Stimulated activated CD4-positive, alpha-beta T cell treated with anti-CD3 and anti-CD28 coated beads, TNF-alpha, amount 100 ng/mL, for 4 hours (primary cell): ENCODE data around the gene CLIP1.
"Not testable (repeated sequence)": the region's sequence is repeated elsewhere in the genome, so short reads cannot be mapped to it uniquely, and the experiment has no call there.

ENCODE experiments used
- DNase-seq, 3 experiments: peaks; one replicate each; pipeline ENCODE4 v3.0.0-alpha.2; 2020; ENCODE audit warnings: low read depth in 3 of 3

CLIP1 gene

GRCh38 chr12:122395319-122395718, 27.1 kb downstream of the CLIP1 start:
- no peak for DNase-seq

DNA sequence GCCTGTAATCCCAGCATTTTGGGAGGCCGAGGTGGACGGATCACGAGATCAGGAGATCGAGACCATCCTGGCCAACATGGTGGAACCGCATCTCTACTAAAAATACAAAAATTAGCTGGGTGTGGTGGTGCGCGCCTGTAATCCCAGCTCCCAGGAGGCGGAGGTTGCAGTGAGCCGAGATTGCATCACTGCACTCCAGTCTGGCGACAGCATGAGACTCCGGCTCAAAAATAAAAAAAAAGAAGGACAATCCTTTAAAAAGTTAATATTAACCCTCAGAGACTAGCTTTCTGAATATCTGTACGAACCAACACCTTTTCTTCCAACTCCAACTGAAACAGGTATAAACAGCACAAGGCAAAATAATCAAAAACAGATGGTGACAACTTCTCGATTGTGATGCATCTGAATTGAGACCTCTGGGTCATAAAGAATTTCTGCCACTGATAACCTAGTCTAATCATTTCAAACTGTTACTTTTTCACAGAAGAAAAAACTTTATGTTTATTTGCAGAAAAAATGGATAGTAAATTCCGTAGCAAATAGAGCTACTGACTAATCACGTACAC, 27.8 kb downstream of the CLIP1 start:
- DNase-seq = no peak

DNA sequence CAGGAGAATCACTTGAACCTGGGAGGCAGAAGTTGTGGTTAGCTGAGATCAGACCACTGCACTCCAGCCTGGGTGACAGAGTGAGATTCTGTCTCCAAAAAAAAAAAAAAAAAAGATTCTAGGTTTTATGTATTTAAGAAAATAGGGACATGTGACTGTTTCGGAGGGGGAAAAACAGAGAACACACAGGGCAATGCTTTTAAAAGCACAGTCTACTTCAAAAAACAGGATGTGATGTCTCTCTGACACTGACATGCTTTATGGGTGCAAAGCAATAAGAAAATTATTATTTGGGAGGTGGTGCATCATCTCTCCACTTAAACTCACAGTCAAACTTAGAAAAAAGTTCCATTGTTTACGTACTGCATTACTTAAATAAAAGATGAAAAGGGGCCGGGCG, 28.7 kb downstream of the CLIP1 start:
- no peak for DNase-seq

- no peak for DNase-seq
Measured at GRCh38 chr12:122392411-122392810, 30.1 kb downstream of the CLIP1 start.

DNA sequence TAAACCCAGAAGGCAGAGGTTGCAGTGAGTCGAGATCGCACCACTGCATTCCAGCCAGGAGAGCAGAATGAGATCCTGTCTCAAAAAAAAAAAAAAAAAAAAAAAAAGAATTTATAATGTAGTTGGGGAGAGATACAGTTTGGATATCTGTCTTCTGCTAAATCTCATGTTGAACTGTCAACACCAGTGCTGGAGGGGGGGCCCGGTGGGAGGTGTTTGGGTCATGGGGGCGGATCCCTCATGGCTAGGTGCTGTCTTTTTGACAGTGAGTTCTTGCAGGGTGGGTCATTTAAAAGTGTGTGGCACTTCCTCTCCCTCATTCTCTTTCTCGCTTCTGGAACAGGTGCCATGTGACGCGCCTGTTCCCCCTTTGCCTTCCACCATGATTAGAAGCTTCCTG, 32.8 kb downstream of the CLIP1 start:
- DNase-seq = no peak

- no peak for DNase-seq
Measured at GRCh38 chr12:122387887-122388286, 34.6 kb downstream of the CLIP1 start.

- no peak for DNase-seq
Measured at GRCh38 chr12:122385171-122386016, 37.1 kb downstream of the CLIP1 start.

GRCh38 chr12:122382919-122383350, 39.5 kb downstream of the CLIP1 start:
- DNase-seq = no peak

- DNase-seq = no peak
Measured at GRCh38 chr12:122381021-122381420, 41.4 kb downstream of the CLIP1 start.

- not testable (repeated sequence) for DNase-seq
Measured at GRCh38 chr12:122376751-122377150, 45.7 kb downstream of the CLIP1 start.

GRCh38 chr12:122374707-122375106, 47.8 kb downstream of the CLIP1 start:
- DNase-seq = no peak

- no peak for DNase-seq
Measured at GRCh38 chr12:122371475-122372045, 50.9 kb downstream of the CLIP1 start.

GRCh38 chr12:122368361-122369073, 54.0 kb downstream of the CLIP1 start:
- no peak for DNase-seq

- DNase-seq = not testable (repeated sequence)
Measured at GRCh38 chr12:122367632-122368031, 54.8 kb downstream of the CLIP1 start.

GRCh38 chr12:122366685-122367475, 55.6 kb downstream of the CLIP1 start:
- no peak for DNase-seq

GRCh38 chr12:122365226-122365625, 57.2 kb downstream of the CLIP1 start:
- not testable (repeated sequence) for DNase-seq

GRCh38 chr12:122363782-122364181, 58.7 kb downstream of the CLIP1 start:
- DNase-seq = no peak

DNA sequence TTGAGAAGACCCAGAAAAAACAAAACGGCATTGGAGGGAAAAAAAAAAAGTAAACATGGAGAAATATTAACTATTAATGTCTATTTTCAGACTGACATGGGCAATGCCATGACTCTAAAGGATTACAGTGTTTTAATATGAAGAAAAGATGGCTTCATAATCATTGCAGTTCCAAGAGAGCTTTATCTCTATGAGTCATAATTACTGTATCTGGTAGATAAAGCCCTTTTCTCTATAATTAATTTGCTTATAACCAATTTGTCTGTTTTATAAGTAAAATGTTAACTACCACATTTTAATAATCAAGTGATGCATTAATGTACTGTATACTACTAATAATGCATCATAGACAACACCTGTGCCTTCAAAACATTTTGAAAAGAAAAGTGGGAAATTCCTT, 59.7 kb downstream of the CLIP1 start:
- DNase-seq = no peak

GRCh38 chr12:122358403-122358802, 64.1 kb downstream of the CLIP1 start:
- not testable (repeated sequence) for DNase-seq

- not testable (repeated sequence) for DNase-seq
Measured at GRCh38 chr12:122357536-122357935, 64.9 kb downstream of the CLIP1 start.

DNA sequence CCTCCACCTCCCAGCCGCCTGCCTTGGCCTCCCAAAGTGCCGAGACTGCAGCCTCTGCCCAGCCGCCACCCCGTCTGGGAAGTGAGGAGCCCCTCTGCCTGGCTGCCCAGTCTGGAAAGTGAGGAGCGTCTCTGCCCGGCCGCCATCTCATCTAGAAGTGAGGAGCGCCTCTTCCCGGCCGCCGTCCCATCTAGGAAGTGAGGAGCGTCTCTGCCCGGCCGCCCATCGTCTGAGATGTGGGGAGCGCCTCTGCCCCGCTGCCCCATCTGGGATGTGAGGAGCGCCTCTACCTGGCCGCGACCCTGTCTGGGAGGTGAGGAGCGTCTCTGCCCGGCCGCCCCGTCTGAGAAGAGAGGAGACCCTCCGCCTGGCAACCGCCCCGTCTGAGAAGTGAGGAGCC, 65.5 kb downstream of the CLIP1 start:
- DNase-seq = not testable (repeated sequence)
